SU-DHL-6 (cell line): ENCODE data around the gene NEK11.

Source experiments
- H2AFZ ChIP-seq: fragments of 200-600 bp; sonication (generic); 2 replicates; pipeline ENCODE4 v1.6.1; 2014; ENCODE audit warnings: low read depth, mild to moderate bottlenecking, moderate library complexity, mixed read lengths, antibody characterized with exemption, low read length; ENCODE audit not compliant: severe bottlenecking
- H3F3A ChIP-seq: fragments of 200-600 bp; shearing (Covaris generic); 2 replicates; pipeline ENCODE4 v1.6.0; 2016; ENCODE audit warnings: antibody characterized with exemption, mild to moderate bottlenecking; ENCODE audit not compliant: insufficient read depth
- H3K27ac ChIP-seq: fragments of 200-600 bp; sonication (generic); 2 replicates; pipeline ENCODE4 v1.5.1; 2016; ENCODE audit warnings: low read depth, mild to moderate bottlenecking, low read length, moderate library complexity, mixed read lengths
- H3K27me3 ChIP-seq: fragments of 200-600 bp; sonication (generic), shearing (Covaris generic); 2 replicates; pipeline ENCODE4 v1.6.0; 2014; ENCODE audit warnings: mild to moderate bottlenecking, low read length
- H3K36me3 ChIP-seq: fragments of 200-600 bp; sonication (generic); 2 replicates; pipeline ENCODE4 v1.6.1; 2014; ENCODE audit warnings: mild to moderate bottlenecking, low read length, mixed read lengths
- H3K4me2 ChIP-seq: fragments of 300-600, 200-600 bp; shearing (Covaris generic), sonication (generic); 2 replicates; pipeline ENCODE4 v1.6.0; 2014; ENCODE audit warnings: low read length, low read depth, mild to moderate bottlenecking; ENCODE audit not compliant: poor library complexity, severe bottlenecking
- H3K4me3 ChIP-seq: fragments of 200-600 bp; sonication (generic); 2 replicates; pipeline ENCODE4 v1.5.1; 2014; ENCODE audit warnings: antibody characterized with exemption, low read length, mild to moderate bottlenecking, mixed read lengths; ENCODE audit not compliant: insufficient read depth, poor library complexity, severe bottlenecking
- H3K79me2 ChIP-seq: fragments of 200-600 bp; sonication (generic); 2 replicates; pipeline ENCODE4 v1.6.1; 2014; ENCODE audit warnings: mild to moderate bottlenecking, low read length, moderate library complexity; ENCODE audit not compliant: insufficient read depth
- H3K9ac ChIP-seq: fragments of 200-600 bp; sonication (generic); 2 replicates; pipeline ENCODE4 v1.7.0; 2014; ENCODE audit warnings: mild to moderate bottlenecking, low read length
- H3K9me2 ChIP-seq: fragments of 200-600 bp; sonication (generic); replicated peaks from 2 replicates; pipeline ENCODE4 v1.6.1; 2014; ENCODE audit warnings: low read length; ENCODE audit not compliant: insufficient read depth
- H3K9me3 ChIP-seq: fragments of 200-600 bp; sonication (generic); 2 replicates; pipeline ENCODE4 v1.6.1; 2014; ENCODE audit warnings: low read length, mixed read lengths; ENCODE audit not compliant: insufficient read depth
- H4K20me1 ChIP-seq: fragments of 200-600 bp; sonication (generic); 2 replicates; pipeline ENCODE4 v1.6.1; 2014; ENCODE audit warnings: low read depth, mild to moderate bottlenecking, antibody characterized with exemption, low read length, moderate library complexity, mixed read lengths
- EZH2phosphoT487 ChIP-seq: fragments of 200-600 bp; sonication (generic), shearing (Covaris generic); conservative IDR thresholded peaks from 2 replicates; pipeline ENCODE4 v1.6.1; 2018; ENCODE audit warnings: mild to moderate bottlenecking, antibody characterized with exemption, low read length, moderate library complexity, mixed read lengths
- TF ChIP-seq, protein P1 (sequence below): fragments of 200-600 bp; sonication (generic); IDR thresholded peaks from one replicate; pipeline ENCODE4 v1.5.1; 2017; ENCODE audit warnings: antibody characterized with exemption, mild to moderate bottlenecking, low read length, moderate library complexity; ENCODE audit not compliant: insufficient read depth, poor library complexity, severe bottlenecking

Gene NEK11

DNA sequence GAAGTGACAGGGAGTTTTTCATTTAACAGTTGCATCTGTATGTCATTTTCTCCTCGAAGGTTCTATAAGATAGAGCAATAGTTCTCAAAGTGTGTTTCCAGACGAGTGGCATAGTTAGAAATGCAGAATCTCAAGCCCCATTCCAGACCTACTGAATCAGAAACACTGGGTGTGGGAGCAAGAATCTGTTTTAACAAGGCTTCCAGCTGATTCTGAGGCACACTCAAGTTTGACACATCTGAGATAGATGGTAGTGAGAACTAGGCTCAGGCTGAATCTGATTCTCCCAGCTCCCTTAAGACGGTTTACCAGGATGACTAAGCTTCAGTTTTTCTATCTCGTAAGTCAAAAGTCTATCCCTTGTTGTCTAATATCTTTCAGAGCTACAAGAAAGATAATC is 195.1 kb downstream of the NEK11 start:
- H3K27ac ChIP-seq = no peak overlapping the region
- no peak overlapping the region for H2AFZ ChIP-seq
- no peak overlapping the region for H3K9ac ChIP-seq

DNA sequence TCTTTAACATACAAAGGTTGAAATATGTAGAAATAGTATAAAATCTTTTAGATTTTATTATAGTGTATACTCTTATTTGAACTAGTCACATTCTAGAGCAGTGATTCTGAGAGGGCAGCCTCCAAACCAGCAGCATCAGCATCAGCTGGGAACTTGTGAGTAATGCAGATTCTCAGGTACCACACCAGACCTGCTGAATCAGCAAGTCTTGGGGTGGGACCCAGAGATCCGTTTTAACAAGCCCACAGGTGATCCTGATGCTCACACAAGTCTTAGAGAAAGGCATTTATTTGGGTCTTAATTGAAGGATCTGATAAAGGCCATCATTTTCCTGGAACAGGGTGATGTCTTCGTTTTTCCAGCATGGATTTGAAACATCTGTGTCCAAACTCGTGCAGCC is 195.9 kb downstream of the NEK11 start:
- H3F3A ChIP-seq = no peaks in the 10 kb centered on the region
- no peak overlapping the region for H3K9ac ChIP-seq
- H3K27ac ChIP-seq = no peak overlapping the region
- no peak overlapping the region for H2AFZ ChIP-seq
- no peak overlapping the region for H3K4me2 ChIP-seq
- no peak for TF ChIP-seq EZH2phosphoT487
- TF ChIP-seq, protein P1, sequence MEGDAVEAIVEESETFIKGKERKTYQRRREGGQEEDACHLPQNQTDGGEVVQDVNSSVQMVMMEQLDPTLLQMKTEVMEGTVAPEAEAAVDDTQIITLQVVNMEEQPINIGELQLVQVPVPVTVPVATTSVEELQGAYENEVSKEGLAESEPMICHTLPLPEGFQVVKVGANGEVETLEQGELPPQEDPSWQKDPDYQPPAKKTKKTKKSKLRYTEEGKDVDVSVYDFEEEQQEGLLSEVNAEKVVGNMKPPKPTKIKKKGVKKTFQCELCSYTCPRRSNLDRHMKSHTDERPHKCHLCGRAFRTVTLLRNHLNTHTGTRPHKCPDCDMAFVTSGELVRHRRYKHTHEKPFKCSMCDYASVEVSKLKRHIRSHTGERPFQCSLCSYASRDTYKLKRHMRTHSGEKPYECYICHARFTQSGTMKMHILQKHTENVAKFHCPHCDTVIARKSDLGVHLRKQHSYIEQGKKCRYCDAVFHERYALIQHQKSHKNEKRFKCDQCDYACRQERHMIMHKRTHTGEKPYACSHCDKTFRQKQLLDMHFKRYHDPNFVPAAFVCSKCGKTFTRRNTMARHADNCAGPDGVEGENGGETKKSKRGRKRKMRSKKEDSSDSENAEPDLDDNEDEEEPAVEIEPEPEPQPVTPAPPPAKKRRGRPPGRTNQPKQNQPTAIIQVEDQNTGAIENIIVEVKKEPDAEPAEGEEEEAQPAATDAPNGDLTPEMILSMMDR = no peak
- H4K20me1 ChIP-seq = no peaks in the 10 kb centered on the region
- no peaks in the 10 kb centered on the region for H3K79me2 ChIP-seq
- no peaks in the 10 kb centered on the region for H3K9me3 ChIP-seq
- no peaks in the 10 kb centered on the region for H3K9me2 ChIP-seq
- no peaks in the 10 kb centered on the region for H3K27me3 ChIP-seq
- H3K36me3 ChIP-seq = no peaks in the 10 kb centered on the region
- H3K4me3 ChIP-seq = no peak overlapping the region

More for the DNA sequence above, 195.1 kb downstream of the NEK11 start:
- H3K9me2 ChIP-seq = no peaks in the 10 kb centered on the region
- no peaks in the 10 kb centered on the region for H3F3A ChIP-seq
- H3K27me3 ChIP-seq = no peaks in the 10 kb centered on the region
- no peak overlapping the region for H3K4me3 ChIP-seq
- H3K79me2 ChIP-seq = no peaks in the 10 kb centered on the region
- TF ChIP-seq, protein P1 = no peak
- TF ChIP-seq EZH2phosphoT487 = no peak
- H3K9me3 ChIP-seq = no peaks in the 10 kb centered on the region
- no peak overlapping the region for H3K4me2 ChIP-seq
- H4K20me1 ChIP-seq = no peaks in the 10 kb centered on the region
- no peaks in the 10 kb centered on the region for H3K36me3 ChIP-seq

GRCh38 chr3:131223373-131224289 is 197.0 kb downstream of the NEK11 start:
- Histone ChIP-seq H3K4me2 (no peak overlapping the region), H3F3A (no peaks in the 10 kb centered on the region), H3K9ac (no peak overlapping the region), H3K27me3 (no peaks in the 10 kb centered on the region), H3K9me3 (no peaks in the 10 kb centered on the region), H2AFZ (no peak overlapping the region), H3K4me3 (no peak overlapping the region), H4K20me1 (no peaks in the 10 kb centered on the region), H3K27ac (no peak overlapping the region), H3K79me2 (no peaks in the 10 kb centered on the region), H3K9me2 (no peaks in the 10 kb centered on the region), H3K36me3 (no peaks in the 10 kb centered on the region)
- TF ChIP-seq, protein P1 = no peak
- TF ChIP-seq EZH2phosphoT487 = no peak
